Panc1 (cell line): ENCODE results near the gene DGKK.
"Not testable (repeated sequence)": the region's sequence is repeated elsewhere in the genome, so short reads cannot be mapped to it uniquely, and the experiment has no call there.

ENCODE experiments used
- CTCF ChIP-seq: fragments of 450-650 bp; IDR thresholded peaks from 2 replicates; pipeline ENCODE4 v1.5.1; 2017; ENCODE audit warnings: mild to moderate bottlenecking
- TCF7L2 ChIP-seq: IDR thresholded peaks from 2 replicates; pipeline ENCODE4 v1.6.1; 2011; ENCODE audit warnings: mild to moderate bottlenecking, low read depth, low read length, inconsistent platforms

- peak; percentile 8; the same call in 1 of the 2 replicates for TF ChIP-seq CTCF
- not testable (repeated sequence) for TF ChIP-seq TCF7L2
These were observed 138.0 kb downstream of the DGKK start for GRCh38 chrX:50332668-50333067.
